Body of pancreas (tissue), 4 donors: ENCODE data around the gene ASTN2. TPM values are rescaled to one million over a fixed set of nuclear protein-coding genes. Genes with fewer than 3 reads are reported as not detected.

Experiments
- ATAC-seq: fragments of 150-250 bp; one replicate; pipeline ENCODE4 v1.9.1; 2016
- DNase-seq, 4 donors: peaks; one replicate each; pipeline ENCODE4 v3.0.0-alpha.2; 2019
- H3K27ac ChIP-seq, 4 donors: fragments of 200-600 bp; sonication (generic); 1 replicate in 3 of 4; 2 replicates in 1 of 4; pipeline versions ENCODE4 v1.5.1 to v1.6.1; 2016 to 2019; ENCODE audit warnings: mild to moderate bottlenecking in 1 of 4, mixed read lengths in 1 of 4, moderate library complexity in 1 of 4
- H3K27me3 ChIP-seq, 2 donors: fragments of 200-600 bp; sonication (generic); one replicate each; pipeline ENCODE4 v1.6.0; 2016; ENCODE audit warnings: mild to moderate bottlenecking in 1 of 2
- H3K36me3 ChIP-seq, 2 donors: fragments of 200-600 bp; sonication (generic); replicated peaks in 1 of 2; 2 replicates each; pipeline ENCODE4 v1.5.1; 2016; ENCODE audit warnings: low read depth in 2 of 2; ENCODE audit not compliant: insufficient read depth in 1 of 2
- H3K4me1 ChIP-seq: fragments of 200-600 bp; sonication (generic); one replicate; pipeline ENCODE4 v1.6.0; 2016
- H3K4me3 ChIP-seq, 2 donors: fragments of 200-600 bp; sonication (generic); 1 replicate in 1 of 2; 2 replicates in 1 of 2; pipeline ENCODE4 v1.5.1; 2016 to 2019
- H3K9me3 ChIP-seq, 3 donors: fragments of 200-600 bp; sonication (generic); 1 replicate in 2 of 3; 2 replicates in 1 of 3; pipeline ENCODE4 v1.5.1; 2016
- CTCF ChIP-seq, 7 experiments: fragments of 450-650 bp in 4 of 7; fragments of 200-600 bp in 3 of 7; sonication (generic) in 3 of 7; IDR thresholded peaks; one replicate each; pipeline ENCODE4 v1.5.1; 2016 to 2019; ENCODE audit warnings: antibody characterized with exemption in 7 of 7
- POLR2A ChIP-seq, 3 donors: fragments of 450-650 bp; IDR thresholded peaks; one replicate each; pipeline ENCODE4 v1.6.1; 2016; ENCODE audit warnings: antibody characterized with exemption in 3 of 3, mild to moderate bottlenecking in 2 of 3
- WGBS, 2 donors: methylation state at CpG; one replicate each; pipeline ENCODE4 v1.1.5; 2017; 5-methylcytosine and 5-hydroxymethylcytosine counted together
- intact Hi-C: fragments of 100-400 bp; cut with DNase I; formaldehyde crosslinking; loops from one replicate; pipeline ENCODE4 v1.15.1; 2023
- total RNA-seq, 2 donors: library from RNA; depleted of rRNA; stranded (reverse); fragments of >200 nt; gene quantifications; one replicate each; pipeline ENCODE4 v1.1.0, GENCODE V29; 2016

ASTN2 gene
- total RNA-seq, 2 donors from 2014 or later: 8.2 to 9.6 TPM

GRCh38 chr9:117365438-117365837 lies 49.4 kb downstream of the ASTN2 start:
- WGBS, 2 donors: 81 to 87% methylated on average over 3 of the region's 3 CpGs
- no peak for ATAC-seq
- H3K4me1 ChIP-seq: no peaks in the 10 kb centered on the region
- no peak overlapping the region for H3K4me3 ChIP-seq
- no peak for DNase-seq
- no peaks in the 10 kb centered on the region for H3K9me3 ChIP-seq
- intact Hi-C loops: no loop called here
- H3K36me3 ChIP-seq: no peaks in the 10 kb centered on the region
- TF ChIP-seq CTCF (IDR thresholded peaks at IDR 0.05): no peak
- TF ChIP-seq POLR2A (IDR thresholded peaks at IDR 0.05): no peak
- no peaks in the 10 kb centered on the region for H3K27me3 ChIP-seq
- no peak overlapping the region for H3K27ac ChIP-seq

- DNase-seq (no peak), ATAC-seq (no peak)
- Histone ChIP-seq H3K36me3 (no peaks in the 10 kb centered on the region), H3K27ac (no peak overlapping the region), H3K27me3 (no peaks in the 10 kb centered on the region), H3K4me1 (no peaks in the 10 kb centered on the region), H3K4me3 (no peak overlapping the region), H3K9me3 (no peaks in the 10 kb centered on the region)
- TF ChIP-seq CTCF (IDR thresholded peaks at IDR 0.05): no peak
- no peak for TF ChIP-seq POLR2A (IDR thresholded peaks at IDR 0.05)
- WGBS, 2 donors: 78 to 82% methylated on average over 4 of the region's 4 CpGs
- intact Hi-C loops: no loop called here
Observed at GRCh38 chr9:117363006-117363405, 51.9 kb downstream of the ASTN2 start.

- Histone ChIP-seq H3K4me1 (no peaks in the 10 kb centered on the region), H3K36me3 (no peaks in the 10 kb centered on the region), H3K9me3 (no peaks in the 10 kb centered on the region), H3K27ac (no peak overlapping the region), H3K4me3 (no peak overlapping the region), H3K27me3 (no peaks in the 10 kb centered on the region)
- DNase-seq (no peak), ATAC-seq (no peak)
- TF ChIP-seq POLR2A (IDR thresholded peaks at IDR 0.05) (no peak), CTCF (IDR thresholded peaks at IDR 0.05) (no peak)
- whole genome bisulfite sequencing, 2 donors: 76 to 86% methylated on average over 5 of the region's 5 CpGs
- intact Hi-C loops: no loop called here
Observed at GRCh38 chr9:117359910-117360309, 54.9 kb downstream of the ASTN2 start.

GRCh38 chr9:117355542-117355941 lies 59.3 kb downstream of the ASTN2 start:
- 80 to 86% methylated on average over 3 of the region's 3 CpGs for WGBS, 2 donors
- DNase-seq (no peak), ATAC-seq (no peak)
- H3K36me3 ChIP-seq: no peaks in the 10 kb centered on the region
- intact Hi-C loops: no loop called here
- no peaks in the 10 kb centered on the region for H3K4me1 ChIP-seq
- H3K4me3 ChIP-seq: no peak overlapping the region
- TF ChIP-seq POLR2A (IDR thresholded peaks at IDR 0.05) (no peak), CTCF (IDR thresholded peaks at IDR 0.05) (no peak)
- no peaks in the 10 kb centered on the region for H3K27me3 ChIP-seq
- H3K9me3 ChIP-seq: no peaks in the 10 kb centered on the region
- H3K27ac ChIP-seq: no peak overlapping the region

- Histone ChIP-seq H3K36me3 (no peaks in the 10 kb centered on the region), H3K4me3 (no peak overlapping the region), H3K27ac (no peak overlapping the region), H3K4me1 (no peaks in the 10 kb centered on the region), H3K27me3 (no peaks in the 10 kb centered on the region), H3K9me3 (no peaks in the 10 kb centered on the region)
- no peak for TF ChIP-seq CTCF (IDR thresholded peaks at IDR 0.05)
- no peak for TF ChIP-seq POLR2A (IDR thresholded peaks at IDR 0.05)
- intact Hi-C loops: no loop called here
- DNase-seq (no peak), ATAC-seq (no peak)
Observed at GRCh38 chr9:117354997-117355396, 59.9 kb downstream of the ASTN2 start.
